ENCODE data around the gene TLE5.

GRCh38 chr19:3056417-3057088 lies 5.7 kb downstream of the TLE5 start:
- TF ChIP-seq CTCF (IDR thresholded peaks at IDR 0.05; ENCODE audit: poor library complexity) (no peak), EZH2 (IDR thresholded peaks at IDR 0.05; ENCODE audit: borderline replicate concordance) (no peak), EZH2phosphoT487 (IDR thresholded peaks at IDR 0.05; ENCODE audit: low read depth, severe bottlenecking, unreplicated experiment) (no peak)

All from hepatocyte (in vitro differentiated cells).